NCI-H226 (cell line): ENCODE results near the gene TMEM191B.
"Not testable (repeated sequence)": the region's sequence is repeated elsewhere in the genome, so short reads cannot be mapped to it uniquely, and the experiment has no call there.

Source experiments
- DNase-seq: peaks from one replicate; pipeline ENCODE4 v3.0.0-alpha.2; 2015

Gene TMEM191B

GRCh38 chr22:18558939-18559338, 31.3 kb downstream of the TMEM191B start:
- not testable (repeated sequence) for DNase-seq

DNA sequence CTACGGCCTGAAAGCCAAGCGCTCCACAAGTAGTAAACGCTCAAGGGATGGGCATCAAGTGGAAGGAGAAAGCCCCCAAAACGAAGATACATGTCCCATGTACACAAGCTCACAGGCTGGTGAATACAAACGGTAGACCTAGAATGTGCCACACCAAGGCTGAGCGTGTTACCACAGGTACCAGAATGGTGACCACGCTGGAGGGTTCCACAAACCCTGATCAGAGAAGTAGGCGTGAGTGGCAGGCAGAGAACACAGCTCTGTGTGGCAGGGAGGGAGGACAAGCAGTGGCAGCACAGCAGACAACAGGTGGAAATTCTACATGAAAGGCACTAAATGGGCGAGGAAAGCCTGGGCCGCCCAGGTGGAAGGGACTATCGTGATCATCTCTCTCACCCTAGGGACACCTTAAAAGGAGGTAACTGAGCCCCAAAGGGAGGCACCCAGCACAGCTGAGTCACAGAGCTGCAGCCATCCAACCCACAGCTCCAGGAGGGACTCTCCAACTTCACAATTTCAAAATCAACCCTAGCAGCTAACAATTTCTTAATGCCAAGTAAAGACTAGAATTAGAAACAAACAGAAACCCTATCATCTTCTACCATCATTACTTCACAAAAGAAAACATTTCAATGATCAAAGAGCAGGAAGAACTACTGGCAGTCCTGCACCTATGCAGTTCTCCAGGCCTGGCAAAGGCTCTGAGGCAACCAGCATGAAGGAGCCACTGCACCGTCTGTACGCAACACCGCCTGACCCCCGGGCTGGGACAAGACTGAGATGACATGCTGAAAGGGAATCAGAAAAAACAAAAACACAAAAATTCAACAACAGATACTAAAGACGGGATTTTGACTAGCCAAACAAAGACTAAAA, 32.7 kb downstream of the TMEM191B start:
- not testable (repeated sequence) for DNase-seq

DNA sequence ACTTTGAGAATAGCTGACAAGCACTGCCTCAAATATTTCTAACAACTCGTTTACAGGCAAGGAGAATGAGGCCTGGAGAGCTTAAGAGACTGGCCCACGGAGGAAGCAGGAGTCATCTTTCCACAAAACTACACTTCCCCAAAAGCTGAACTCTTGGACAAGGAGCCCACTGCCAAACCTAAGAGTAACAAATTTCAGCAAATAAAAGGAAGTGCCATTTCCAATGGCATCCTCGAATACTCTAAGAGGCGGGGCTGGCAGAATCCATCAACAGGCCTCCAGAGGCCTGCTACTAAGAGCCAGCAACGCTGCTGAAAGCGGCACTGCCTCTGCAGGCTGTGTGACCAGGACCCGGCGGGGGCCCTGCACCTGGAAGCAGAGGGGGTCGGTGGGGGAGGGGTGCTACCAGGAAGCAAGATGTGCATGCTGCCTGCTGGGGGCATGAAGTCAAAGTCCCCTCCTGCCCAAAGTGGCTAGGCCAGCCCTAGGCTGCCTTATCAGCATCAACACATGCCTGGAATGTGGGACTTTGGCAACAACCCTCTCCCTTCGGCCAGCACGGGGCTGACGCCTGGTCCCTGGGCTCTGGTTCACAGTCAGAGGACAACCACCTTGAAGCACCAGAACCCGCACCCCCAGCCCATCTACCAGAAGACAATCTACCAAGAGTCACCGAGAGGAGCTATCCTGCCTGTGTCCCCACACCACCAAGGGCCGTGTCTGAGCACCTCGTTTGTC, 43.1 kb downstream of the TMEM191B start:
- not testable (repeated sequence) for DNase-seq

GRCh38 chr22:18573483-18574164, 46.0 kb downstream of the TMEM191B start:
- not testable (repeated sequence) for DNase-seq

DNA sequence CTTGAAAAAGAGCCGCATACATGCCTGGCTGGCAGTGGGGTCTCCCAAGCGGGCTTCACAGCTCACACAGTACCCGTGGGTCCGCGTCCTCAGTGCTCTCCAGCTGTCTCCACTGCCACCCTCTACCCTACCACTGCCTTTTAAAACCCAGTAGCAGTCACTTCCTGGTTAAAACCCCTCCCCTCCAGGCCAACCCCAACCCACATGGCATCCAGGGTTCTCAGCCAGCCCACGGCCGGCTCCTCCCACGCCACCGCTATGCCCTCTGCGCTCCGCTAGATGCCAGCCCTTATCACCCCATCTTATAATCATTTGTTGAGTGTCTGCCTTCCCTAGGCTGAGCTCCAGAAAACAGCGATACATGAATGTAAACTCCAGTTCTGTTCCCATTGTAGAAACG, 47.0 kb downstream of the TMEM191B start:
- not testable (repeated sequence) for DNase-seq

DNA sequence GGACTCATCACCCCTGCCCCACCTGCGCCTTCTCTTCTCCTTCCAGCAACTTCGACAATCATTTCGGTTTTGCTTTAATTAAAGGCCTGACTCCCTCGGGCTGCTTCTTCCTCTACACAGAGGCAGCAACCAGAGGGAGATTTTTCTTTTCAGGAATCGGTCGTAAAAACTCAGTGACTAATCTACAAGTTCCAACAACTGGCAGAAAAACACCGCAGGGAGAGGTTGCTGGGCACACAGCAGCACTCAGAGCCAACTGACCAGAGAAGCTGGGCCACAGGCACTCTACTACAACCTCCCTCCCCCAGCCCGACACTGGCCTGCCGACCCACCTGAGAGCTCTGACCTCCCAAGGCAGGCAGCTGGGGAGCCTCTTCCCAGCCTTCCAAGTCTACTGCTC, 48.1 kb downstream of the TMEM191B start:
- DNase-seq = not testable (repeated sequence)

DNA sequence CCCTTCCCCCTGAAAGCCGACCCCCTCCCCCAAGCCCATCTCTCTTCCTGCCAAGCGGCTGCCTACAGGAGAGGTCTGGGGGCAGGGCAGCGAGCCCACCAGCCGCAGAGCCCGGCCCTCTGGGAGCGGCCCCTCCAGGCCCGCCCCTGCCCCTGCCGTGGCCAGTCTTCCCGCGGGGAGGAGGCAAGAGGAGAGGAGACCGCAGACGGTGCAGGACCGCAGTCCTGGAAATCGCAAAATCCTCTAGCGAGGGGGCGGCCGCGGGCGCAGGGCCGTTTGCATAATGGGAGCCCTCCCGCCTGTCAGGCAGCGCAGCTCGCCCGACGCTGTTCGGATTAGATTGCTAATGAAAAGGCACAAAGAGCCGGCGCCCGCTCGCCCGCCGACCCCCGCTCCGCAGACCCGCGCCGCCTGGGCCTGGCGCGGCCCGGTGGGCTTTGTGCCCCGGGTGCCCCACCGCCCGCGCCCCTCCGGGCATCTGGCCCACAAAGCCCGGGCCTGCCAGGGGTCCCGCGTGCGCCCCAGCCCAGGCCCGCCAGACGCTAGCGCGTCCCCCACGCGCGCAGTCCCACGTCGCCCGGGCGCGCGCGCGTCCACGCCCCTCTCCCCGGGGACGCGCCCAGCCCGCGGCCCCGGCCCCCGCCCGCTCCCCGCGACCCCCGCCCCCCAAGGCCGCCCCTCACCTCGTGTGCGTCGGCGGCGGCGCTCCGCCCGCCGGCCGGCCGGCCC, 49.7 kb downstream of the TMEM191B start:
- not testable (repeated sequence) for DNase-seq

GRCh38 chr22:18577847-18578246, 50.2 kb downstream of the TMEM191B start:
- not testable (repeated sequence) for DNase-seq
